HG03575 (cell line): Measurements from ENCODE around the gene AFTPH.

ENCODE experiments used
- ATAC-seq: cut with Tn5 transposase; IDR thresholded peaks from one replicate; pipeline ENCODE4 v1.9.1; 2021; ENCODE audit not compliant: unreplicated experiment, insufficient number of reproducible peaks, low FRiP score; ENCODE audit errors: extremely low read depth

The AFTPH gene

DNA sequence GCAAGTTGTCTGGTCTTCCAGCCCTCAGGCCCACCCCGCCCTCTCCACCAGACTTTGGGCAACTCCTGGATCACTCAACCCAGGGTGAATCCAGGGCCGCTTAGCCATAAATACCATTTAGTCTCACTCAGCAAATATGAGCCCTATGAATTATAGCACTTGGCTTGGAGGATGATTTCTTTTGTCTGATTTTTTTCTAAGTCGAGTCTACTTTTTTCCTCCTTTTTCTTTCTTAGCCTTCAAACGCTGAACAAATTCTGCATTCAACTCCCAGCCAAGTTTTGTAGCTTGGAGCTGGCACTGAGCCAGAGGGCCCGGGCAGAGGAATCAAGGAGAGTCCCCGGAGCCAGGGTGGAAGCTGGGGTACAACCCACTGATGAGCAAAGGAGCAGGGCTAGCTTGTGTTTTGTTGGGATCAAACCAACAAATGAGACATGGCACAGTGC lies 80.9 kb downstream of the AFTPH start:
- no peak for ATAC-seq

DNA sequence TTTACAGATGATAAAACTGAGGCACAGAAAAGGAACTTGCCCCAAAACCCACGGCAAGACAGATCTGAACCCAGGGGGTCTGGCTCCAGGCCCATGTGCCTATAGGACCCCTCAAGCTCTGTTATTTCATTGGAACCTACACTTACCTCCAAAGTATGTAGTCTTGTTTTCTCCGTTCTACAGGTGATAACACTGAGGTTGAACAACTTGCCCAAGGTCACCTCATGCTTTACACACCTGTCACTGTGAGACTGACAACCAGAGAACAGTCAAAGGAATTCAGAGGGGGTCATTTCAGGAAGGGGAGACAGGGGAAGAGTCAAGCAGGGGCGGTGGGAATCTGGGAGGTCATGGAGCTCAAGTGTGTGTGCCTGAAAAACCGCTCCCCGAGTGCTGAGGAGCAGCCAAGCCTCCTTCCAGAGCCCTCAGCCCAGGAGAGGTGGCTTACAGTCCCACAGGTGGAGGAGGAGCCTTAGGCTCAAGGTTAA lies 81.9 kb downstream of the AFTPH start:
- ATAC-seq = no peak

DNA sequence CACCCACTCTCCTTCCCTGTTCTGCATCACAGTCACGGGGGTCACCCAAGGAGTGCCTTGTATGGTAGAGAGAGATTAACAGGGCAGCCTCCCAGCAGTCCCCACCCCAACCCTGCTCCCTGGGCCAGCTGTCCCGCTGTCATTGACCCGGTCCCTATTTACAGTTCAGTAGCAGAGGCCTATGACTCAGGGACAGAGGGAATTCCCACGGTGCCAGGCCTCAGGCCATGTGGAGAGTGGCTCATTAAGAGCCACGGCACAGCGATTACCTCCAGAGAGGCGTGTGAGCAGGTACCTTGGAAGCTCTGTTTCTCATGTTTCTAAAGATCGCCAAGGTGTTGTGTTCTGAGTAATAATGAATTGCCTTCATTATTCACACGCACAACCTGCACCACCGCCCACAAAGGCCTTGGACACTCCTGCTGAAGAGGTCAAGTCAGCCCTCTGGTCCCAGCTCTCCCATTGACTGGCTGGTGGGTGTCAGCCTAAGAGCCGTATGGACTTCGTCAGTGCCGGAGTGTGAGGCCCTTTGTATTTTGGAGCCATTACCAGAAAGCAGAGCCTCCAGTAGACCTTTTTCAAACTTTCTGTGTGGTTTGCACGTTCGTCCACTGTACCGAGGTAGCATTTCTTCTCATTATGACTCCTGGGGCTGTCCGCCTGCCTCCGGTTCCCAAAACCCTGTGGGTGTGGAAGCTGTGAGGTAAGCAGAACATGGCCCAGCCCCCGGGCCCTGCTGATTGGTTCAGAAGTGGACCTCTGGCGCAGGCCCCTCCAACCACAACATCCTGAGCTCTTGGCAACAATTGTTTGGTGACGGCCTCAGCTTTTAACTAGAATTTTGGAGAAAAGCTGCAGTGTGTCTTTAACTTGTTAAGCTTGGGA lies 82.6 kb downstream of the AFTPH start:
- ATAC-seq = peak; percentile 72

DNA sequence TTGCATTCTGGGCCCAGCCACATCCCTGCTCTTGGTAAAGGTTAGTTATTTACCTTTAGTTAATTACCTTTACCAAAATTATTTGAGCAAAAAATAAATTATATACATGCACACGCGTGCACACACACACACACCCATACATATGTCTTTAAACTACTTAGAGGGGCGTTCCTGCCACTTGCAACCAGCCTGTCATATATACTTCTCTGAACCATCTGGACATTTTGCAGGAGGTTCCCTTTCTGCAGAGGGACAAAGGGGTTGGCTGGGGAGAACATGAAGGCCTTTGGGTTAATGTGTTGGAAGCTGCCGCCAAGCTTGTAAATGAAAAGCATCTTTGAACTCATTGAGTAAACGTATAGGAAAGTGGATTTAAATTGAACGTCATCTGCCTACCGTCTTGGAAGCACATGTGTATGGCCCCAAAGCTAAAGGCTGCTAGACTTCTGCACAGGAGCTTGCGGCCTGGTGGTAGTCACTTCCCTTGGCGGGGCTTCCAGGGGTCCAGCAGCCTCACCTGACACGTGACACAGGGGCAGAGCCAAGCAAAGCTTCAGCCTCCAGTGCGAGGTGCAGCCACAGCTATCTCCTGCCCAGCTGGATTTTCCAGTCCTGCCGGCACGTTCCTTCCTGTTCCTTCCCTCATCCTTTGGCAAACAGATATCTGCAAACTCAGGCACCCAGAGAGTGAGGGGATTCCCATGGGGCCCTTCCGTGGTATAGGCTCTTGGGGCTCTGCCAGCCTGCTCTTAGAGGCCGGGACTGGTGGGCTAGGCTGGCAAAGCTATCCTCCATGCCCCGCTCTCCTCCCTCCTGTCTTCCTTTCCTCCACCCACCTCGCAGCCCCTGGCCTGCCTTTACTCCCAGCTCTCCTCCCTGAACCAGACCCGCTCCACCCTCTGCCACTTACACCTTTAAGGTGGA lies 83.5 kb downstream of the AFTPH start:
- ATAC-seq = no peak

DNA sequence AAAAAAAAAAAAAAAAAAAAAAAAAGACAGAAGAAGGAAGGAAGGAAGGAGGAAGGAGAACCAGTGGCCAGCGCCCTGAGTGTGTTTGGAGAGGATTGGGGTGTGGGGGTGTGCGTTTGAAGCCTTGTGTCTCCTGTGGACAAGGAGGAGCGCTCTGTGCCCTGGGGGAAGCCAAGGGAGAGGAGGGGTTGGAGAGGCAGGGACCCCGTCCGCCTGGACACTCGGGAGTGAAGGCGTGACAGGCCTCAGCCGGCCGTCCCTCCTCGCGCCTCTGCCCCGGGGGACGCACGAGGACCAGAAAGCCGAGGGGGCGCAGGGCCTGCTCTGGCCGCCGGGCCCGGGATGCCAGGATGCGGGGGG lies 84.7 kb downstream of the AFTPH start:
- ATAC-seq = no peak

- no peak for ATAC-seq
These were observed 85.3 kb downstream of the AFTPH start for GRCh38 chr2:64609227-64609941.

DNA sequence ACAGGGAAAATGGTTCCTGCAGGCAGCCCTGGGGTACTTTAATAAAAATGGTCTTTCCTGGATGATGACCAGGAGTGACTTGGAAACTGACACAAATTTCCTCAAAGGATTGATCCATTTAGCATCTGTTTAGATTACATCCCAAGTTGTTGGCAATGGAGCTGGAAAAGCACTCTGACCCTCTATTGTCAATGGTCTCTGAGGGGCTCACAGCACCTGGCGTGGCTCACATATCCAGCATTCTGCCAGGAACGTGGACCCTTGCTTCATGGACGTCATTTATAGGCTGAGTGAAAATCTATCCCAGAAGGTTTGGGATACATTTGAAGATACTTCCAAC lies 85.8 kb downstream of the AFTPH start:
- ATAC-seq = no peak

DNA sequence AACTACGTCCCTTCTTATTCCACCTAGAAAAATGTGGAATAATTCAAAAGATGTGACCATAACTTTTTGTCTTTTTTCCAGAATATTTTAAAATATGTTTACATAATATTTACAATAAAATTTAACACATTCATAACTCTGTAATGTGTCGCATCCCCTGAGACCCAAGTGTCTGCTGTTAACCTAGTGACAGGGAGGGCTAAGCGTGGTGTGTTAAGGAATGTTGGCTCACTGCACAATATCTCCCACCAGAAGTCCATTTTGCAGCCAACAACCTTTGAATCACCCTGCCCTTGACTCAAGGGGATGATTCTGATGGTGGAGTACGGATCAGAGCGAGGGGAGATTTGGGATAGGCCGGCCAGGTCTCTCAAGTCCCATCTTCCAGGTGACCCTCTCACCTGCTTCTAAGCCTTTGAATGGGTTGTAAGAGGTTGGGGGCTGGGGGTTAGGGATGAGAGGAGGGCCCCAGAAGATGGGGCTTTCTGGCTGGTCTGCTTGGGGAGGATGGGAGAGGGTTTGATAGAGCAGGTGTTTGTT lies 86.3 kb downstream of the AFTPH start:
- no peak for ATAC-seq

GRCh38 chr2:64612575-64613195 lies 88.6 kb downstream of the AFTPH start:
- ATAC-seq = no peak

- ATAC-seq = no peak
These were observed 89.1 kb downstream of the AFTPH start for GRCh38 chr2:64613276-64613675.

DNA sequence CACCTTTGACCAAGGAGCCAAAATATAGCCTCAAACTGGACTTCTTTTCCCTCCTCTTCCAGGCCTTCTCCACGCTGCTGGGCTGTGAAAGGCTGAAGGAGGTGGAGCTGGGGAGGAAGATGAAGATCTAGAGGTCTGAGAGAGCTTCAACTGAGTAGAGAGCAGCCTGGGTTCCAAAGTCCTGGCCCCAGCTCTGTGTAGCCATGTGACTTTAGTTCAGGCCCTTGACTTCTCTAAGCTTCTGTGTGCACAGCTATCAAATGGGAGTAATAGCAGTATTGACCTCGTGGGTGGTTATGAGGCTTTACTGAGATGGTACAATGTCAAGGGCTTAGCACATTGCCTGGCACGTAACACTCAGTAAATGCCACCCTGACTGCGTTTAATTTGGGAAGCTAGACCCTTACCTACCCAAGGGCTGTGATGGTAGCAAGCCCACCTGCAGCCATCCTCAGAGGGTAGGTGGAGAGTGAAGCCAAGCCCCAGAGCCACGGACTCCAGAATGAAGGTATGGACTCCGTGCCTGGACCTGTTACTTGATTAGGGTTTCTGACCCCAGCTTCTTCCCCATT lies 91.2 kb downstream of the AFTPH start:
- no peak for ATAC-seq

- ATAC-seq = no peak
These were observed 91.9 kb downstream of the AFTPH start for GRCh38 chr2:64615844-64616536.

DNA sequence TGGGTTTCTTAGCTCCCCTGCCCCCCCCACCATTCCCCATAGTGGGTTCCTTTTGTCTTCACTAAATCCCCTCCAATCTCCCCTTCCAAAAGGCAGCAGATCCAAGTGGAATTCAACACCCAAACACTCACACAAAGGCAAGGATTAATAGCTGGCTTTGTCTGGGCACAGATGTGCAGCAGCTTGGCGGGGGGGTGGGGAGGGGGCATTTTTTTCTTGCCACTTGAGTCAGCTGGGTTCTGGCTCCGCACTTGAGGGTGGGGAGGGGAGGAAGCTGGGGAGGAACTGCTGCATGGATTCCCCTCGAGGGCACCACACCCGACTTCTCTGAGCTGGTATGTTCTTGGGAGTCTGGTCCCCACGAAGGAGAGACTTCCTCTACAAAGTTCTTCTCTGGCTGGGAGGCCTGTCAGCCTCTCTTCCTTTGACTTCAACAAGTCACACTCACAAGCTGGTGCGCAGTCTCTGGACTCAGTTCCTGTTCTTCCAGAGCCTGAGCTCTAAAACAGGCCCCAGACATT lies 93.6 kb downstream of the AFTPH start:
- no peak for ATAC-seq

- ATAC-seq = no peak
These were observed 96.5 kb downstream of the AFTPH start for GRCh38 chr2:64620661-64621060.

- no peak for ATAC-seq
These were observed 98.5 kb downstream of the AFTPH start for GRCh38 chr2:64622443-64623241.

GRCh38 chr2:64623242-64623850 lies 99.2 kb downstream of the AFTPH start:
- ATAC-seq = no peak
